BLaER1 (cell line): ENCODE data around the gene ATP9A.

Experiments
- H3K27ac ChIP-seq: shearing (Covaris generic); formaldehyde crosslinking; 2 replicates; pipeline ENCODE4 v1.8.1; 2022
- H3K27me3 ChIP-seq: shearing (Covaris generic); formaldehyde crosslinking; 2 replicates; pipeline ENCODE4 v1.8.1; 2022
- H3K36me3 ChIP-seq: shearing (Covaris generic); formaldehyde crosslinking; 2 replicates; pipeline ENCODE4 v1.8.1; 2022
- H3K4me1 ChIP-seq: shearing (Covaris generic); formaldehyde crosslinking; 2 replicates; pipeline ENCODE4 v1.8.1; 2022
- H3K4me2 ChIP-seq: shearing (Covaris generic); formaldehyde crosslinking; 2 replicates; pipeline ENCODE4 v1.8.1; 2022
- H3K4me3 ChIP-seq: shearing (Covaris generic); formaldehyde crosslinking; 2 replicates; pipeline ENCODE4 v1.8.1; 2022
- H3K9ac ChIP-seq: shearing (Covaris generic); formaldehyde crosslinking; 2 replicates; pipeline ENCODE4 v1.8.1; 2022
- H3K9me3 ChIP-seq: shearing (Covaris generic); formaldehyde crosslinking; 2 replicates; pipeline ENCODE4 v1.8.1; 2022
- H4K20me1 ChIP-seq: shearing (Covaris generic); formaldehyde crosslinking; 2 replicates; pipeline ENCODE4 v1.8.1; 2022
- Cebpa-rat ChIP-seq: shearing (Covaris generic); IDR thresholded peaks from 2 replicates; pipeline ENCODE4 v1.8.1; 2022

The ATP9A gene

GRCh38 chr20:51803148-51803854 lies 35.1 kb upstream of the ATP9A start:
- Histone ChIP-seq H3K27me3 (no peaks in the 10 kb centered on the region), H3K36me3 (no peaks in the 10 kb centered on the region), H3K4me1 (peaks cover 37% of the 10 kb centered on the region), H3K4me2 (0 out of 2 replicates have a peak overlapping the region, but pooled peaks have one; percentile 95), H3K9ac (no peak overlapping the region), H4K20me1 (no peaks in the 10 kb centered on the region), H3K27ac (no peak overlapping the region), H3K9me3 (no peaks in the 10 kb centered on the region), H3K4me3 (no peak overlapping the region)
- no peak for TF ChIP-seq Cebpa-rat

GRCh38 chr20:51802170-51802751 lies 34.1 kb upstream of the ATP9A start, which contains the start of gene SALL4:
Gene SALL4 (minus strand): TSS chr20:51802521. CDS start chr20:51802408, 113 bp downstream.
- peak within 1 kb of the TSS; percentile 96 for H3K9ac ChIP-seq
- no peaks in the 10 kb centered on the region for H3K9me3 ChIP-seq
- no peaks in the 10 kb centered on the region for H3K36me3 ChIP-seq
- peak within 1 kb of the TSS; percentile 86 for H3K4me3 ChIP-seq
- peak within 1 kb of the TSS; percentile 97 for H3K27ac ChIP-seq
- no peaks in the 10 kb centered on the region for H4K20me1 ChIP-seq
- TF ChIP-seq Cebpa-rat, result no peak
- peaks cover 37% of the 10 kb centered on the region for H3K4me1 ChIP-seq
- H3K4me2 ChIP-seq, result peak within 1 kb of the TSS; percentile 95
- no peaks in the 10 kb centered on the region for H3K27me3 ChIP-seq

GRCh38 chr20:51801823-51802123 lies 33.6 kb upstream of the ATP9A start:
- no peak for TF ChIP-seq Cebpa-rat
- H3K4me1 ChIP-seq, result peaks cover 37% of the 10 kb centered on the region
- peak overlapping the region; percentile 86 for H3K4me3 ChIP-seq
- no peaks in the 10 kb centered on the region for H4K20me1 ChIP-seq
- H3K4me2 ChIP-seq, result peak overlapping the region; percentile 95
- peak overlapping the region; percentile 96 for H3K9ac ChIP-seq
- H3K27ac ChIP-seq, result peak overlapping the region; percentile 97
- H3K36me3 ChIP-seq, result no peaks in the 10 kb centered on the region
- no peaks in the 10 kb centered on the region for H3K9me3 ChIP-seq
- no peaks in the 10 kb centered on the region for H3K27me3 ChIP-seq

GRCh38 chr20:51801122-51801822 lies 33.1 kb upstream of the ATP9A start:
- peak overlapping the region; percentile 86 for H3K4me3 ChIP-seq
- peak overlapping the region; percentile 96 for H3K9ac ChIP-seq
- H3K36me3 ChIP-seq, result no peaks in the 10 kb centered on the region
- no peaks in the 10 kb centered on the region for H3K27me3 ChIP-seq
- no peaks in the 10 kb centered on the region for H3K9me3 ChIP-seq
- H3K4me1 ChIP-seq, result peaks cover 37% of the 10 kb centered on the region
- no peaks in the 10 kb centered on the region for H4K20me1 ChIP-seq
- peak overlapping the region; percentile 95 for H3K4me2 ChIP-seq
- H3K27ac ChIP-seq, result peak overlapping the region; percentile 97
- TF ChIP-seq Cebpa-rat, result no peak

- H3K27me3 ChIP-seq, result no peaks in the 10 kb centered on the region
- no peaks in the 10 kb centered on the region for H4K20me1 ChIP-seq
- peak overlapping the region; percentile 95 for H3K4me2 ChIP-seq
- peak overlapping the region; percentile 97 for H3K27ac ChIP-seq
- H3K9me3 ChIP-seq, result no peaks in the 10 kb centered on the region
- peak overlapping the region; percentile 96 for H3K9ac ChIP-seq
- H3K4me3 ChIP-seq, result peak overlapping the region; percentile 86
- no peaks in the 10 kb centered on the region for H3K36me3 ChIP-seq
- no peak for TF ChIP-seq Cebpa-rat
- peaks cover 37% of the 10 kb centered on the region for H3K4me1 ChIP-seq
Observed at GRCh38 chr20:51800872-51801121, 32.6 kb upstream of the ATP9A start.

- peak overlapping the region; percentile 95 for H3K4me2 ChIP-seq
- H3K9me3 ChIP-seq, result no peaks in the 10 kb centered on the region
- H3K4me1 ChIP-seq, result peaks cover 38% of the 10 kb centered on the region
- no peaks in the 10 kb centered on the region for H3K36me3 ChIP-seq
- no peaks in the 10 kb centered on the region for H3K27me3 ChIP-seq
- peak overlapping the region; percentile 96 for H3K9ac ChIP-seq
- peak overlapping the region; percentile 86 for H3K4me3 ChIP-seq
- peak overlapping the region; percentile 97 for H3K27ac ChIP-seq
- no peak for TF ChIP-seq Cebpa-rat
- no peaks in the 10 kb centered on the region for H4K20me1 ChIP-seq
Observed at GRCh38 chr20:51800060-51800871, 32.1 kb upstream of the ATP9A start.

GRCh38 chr20:51799401-51799860 lies 31.2 kb upstream of the ATP9A start:
- H3K27me3 ChIP-seq, result no peaks in the 10 kb centered on the region
- H3K9ac ChIP-seq, result no peak overlapping the region
- H4K20me1 ChIP-seq, result no peaks in the 10 kb centered on the region

GRCh38 chr20:51797357-51798025 lies 29.3 kb upstream of the ATP9A start:
- H3K4me2 ChIP-seq, result no peak overlapping the region
- no peak overlapping the region for H3K9ac ChIP-seq
- H3K9me3 ChIP-seq, result no peaks in the 10 kb centered on the region
- no peaks in the 10 kb centered on the region for H3K27me3 ChIP-seq
- H3K27ac ChIP-seq, result no peak overlapping the region
- H3K4me1 ChIP-seq, result peaks cover 35% of the 10 kb centered on the region
- H4K20me1 ChIP-seq, result no peaks in the 10 kb centered on the region
- no peak for TF ChIP-seq Cebpa-rat
- H3K36me3 ChIP-seq, result no peaks in the 10 kb centered on the region
- H3K4me3 ChIP-seq, result no peak overlapping the region

More at GRCh38 chr20:51799401-51799860, 31.2 kb upstream of the ATP9A start:
- H3K4me1 ChIP-seq, result peaks cover 42% of the 10 kb centered on the region
- no peaks in the 10 kb centered on the region for H3K9me3 ChIP-seq
- H3K36me3 ChIP-seq, result no peaks in the 10 kb centered on the region
- H3K4me3 ChIP-seq, result no peak overlapping the region; the same call in 1 of the 2 replicates
- no peak for TF ChIP-seq Cebpa-rat
- peak overlapping the region; percentile 95 for H3K4me2 ChIP-seq
- no peak overlapping the region for H3K27ac ChIP-seq

GRCh38 chr20:51796340-51796739 lies 28.1 kb upstream of the ATP9A start:
- Histone ChIP-seq H3K36me3 (peaks cover 11% of the 10 kb centered on the region), H3K4me1 (peaks cover 29% of the 10 kb centered on the region), H3K9me3 (no peaks in the 10 kb centered on the region), H3K4me2 (no peak overlapping the region), H3K9ac (no peak overlapping the region), H4K20me1 (no peaks in the 10 kb centered on the region), H3K4me3 (no peak overlapping the region), H3K27ac (no peak overlapping the region), H3K27me3 (no peaks in the 10 kb centered on the region)
- no peak for TF ChIP-seq Cebpa-rat
